Stimulated activated CD4-positive, alpha-beta T cell treated with anti-CD3 and anti-CD28 coated beads, Interleukin-4, amount 100 ng/mL, for 1 hour (primary cell): ENCODE data around the gene SSMEM1.

Experiments used
- DNase-seq: peaks from one replicate; pipeline ENCODE4 v3.0.0-alpha.2; 2020

The SSMEM1 gene

DNA sequence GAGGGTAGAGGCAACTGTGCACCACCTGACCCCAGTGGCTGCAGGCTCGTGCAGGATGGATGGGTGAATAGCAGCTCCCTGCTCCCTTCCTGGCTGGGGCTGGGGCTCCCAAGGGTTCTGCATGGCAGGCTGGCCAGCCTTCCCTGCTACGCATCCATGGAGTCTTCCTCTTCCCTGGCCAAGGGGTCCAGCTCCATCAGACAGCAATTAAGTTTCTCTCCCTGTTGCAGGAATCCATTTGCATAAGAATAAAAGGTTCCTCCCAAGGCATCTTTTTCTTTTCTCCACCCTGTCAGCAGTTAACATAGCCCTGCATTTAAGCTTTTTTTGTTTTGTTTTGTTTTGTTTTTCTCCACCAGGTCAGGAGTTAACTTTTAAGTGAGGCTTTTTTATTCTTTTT, 49.0 kb downstream of the SSMEM1 start:
- no peak for DNase-seq

DNA sequence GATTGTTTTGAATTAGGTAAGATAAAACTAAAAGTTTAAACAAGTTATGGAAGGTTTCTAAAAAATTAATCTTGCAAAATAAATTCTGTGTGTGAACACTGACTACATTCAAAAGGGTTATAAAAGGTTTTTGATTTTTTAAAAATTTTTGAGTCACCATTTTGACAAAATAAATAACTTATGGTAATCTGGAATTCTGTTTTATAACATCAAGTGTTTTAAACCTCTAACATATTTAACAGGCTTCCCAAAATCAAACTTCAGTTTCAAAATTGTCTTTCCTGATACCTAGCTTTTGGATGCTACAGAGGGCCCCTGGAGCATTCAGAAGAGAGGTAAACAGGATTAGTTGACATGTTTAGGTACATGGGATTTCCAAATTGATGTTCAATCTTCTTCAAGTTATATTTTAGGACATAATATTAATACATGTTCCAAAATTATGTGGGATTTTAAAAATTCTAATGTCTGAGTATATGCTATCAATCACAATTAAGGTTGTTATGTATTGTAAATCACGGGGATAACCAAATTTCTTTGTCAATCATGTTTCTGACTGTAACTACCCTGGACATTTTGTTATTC, 50.9 kb downstream of the SSMEM1 start:
- DNase-seq = no peak

DNA sequence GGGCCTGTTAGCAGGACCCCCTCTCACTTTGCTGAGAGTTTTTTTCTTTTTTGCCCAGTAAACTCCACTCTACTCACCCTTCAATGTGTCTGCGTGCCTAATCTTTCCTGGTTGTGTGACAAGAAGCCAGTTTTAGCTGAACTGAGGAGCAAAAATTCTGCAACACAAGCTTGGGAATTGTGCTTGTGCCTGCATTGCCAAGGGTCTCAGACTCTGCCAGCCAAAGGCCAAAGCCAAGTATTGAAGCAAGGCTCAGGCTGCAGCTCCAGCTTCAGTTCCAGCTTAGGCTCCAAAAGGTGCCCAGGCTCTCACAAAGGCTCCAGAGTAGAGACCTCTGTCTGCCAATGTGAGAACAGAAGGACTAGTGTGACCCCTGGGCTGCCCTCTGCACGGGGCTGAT, 54.8 kb downstream of the SSMEM1 start:
- no peak for DNase-seq

DNA sequence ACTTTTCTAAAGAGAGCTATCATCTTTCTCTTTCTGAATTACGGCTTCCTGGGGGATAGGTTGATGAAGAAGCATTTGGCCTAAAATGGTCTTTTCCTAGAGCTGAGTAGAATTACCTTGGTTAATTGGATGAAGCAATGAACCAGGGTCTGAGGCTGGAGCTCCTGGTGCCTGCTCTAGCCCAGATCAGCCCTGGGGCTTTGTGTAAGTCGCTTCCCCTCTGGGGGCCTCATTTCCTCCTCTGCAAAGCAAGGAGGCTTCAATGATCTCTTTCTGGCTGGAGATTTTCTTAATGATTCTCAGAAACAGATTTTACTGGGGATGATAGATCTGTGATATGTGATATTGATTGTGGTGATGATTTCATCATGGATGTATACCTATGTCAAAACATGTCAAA, 55.5 kb downstream of the SSMEM1 start:
- no peak for DNase-seq
